Epithelial cell of esophagus (primary cell): Measurements from ENCODE around the gene HDGFL3.

Source experiments
- DNase-seq: peaks from one replicate; pipeline ENCODE4 v3.0.0; 2010; ENCODE audit warnings: low read depth
- H3K4me3 ChIP-seq: 2 replicates; pipeline ENCODE4 v1.5.1; 2011; ENCODE audit warnings: mild to moderate bottlenecking, low read length, control low read depth
- TF ChIP-seq, protein P1 (sequence below): IDR thresholded peaks from 2 replicates; pipeline ENCODE4 v1.5.1; 2011; ENCODE audit warnings: low read depth, mild to moderate bottlenecking, low read length, control low read depth, inconsistent platforms; ENCODE audit not compliant: insufficient read depth; ENCODE audit errors: missing control alignments

The HDGFL3 gene

DNA sequence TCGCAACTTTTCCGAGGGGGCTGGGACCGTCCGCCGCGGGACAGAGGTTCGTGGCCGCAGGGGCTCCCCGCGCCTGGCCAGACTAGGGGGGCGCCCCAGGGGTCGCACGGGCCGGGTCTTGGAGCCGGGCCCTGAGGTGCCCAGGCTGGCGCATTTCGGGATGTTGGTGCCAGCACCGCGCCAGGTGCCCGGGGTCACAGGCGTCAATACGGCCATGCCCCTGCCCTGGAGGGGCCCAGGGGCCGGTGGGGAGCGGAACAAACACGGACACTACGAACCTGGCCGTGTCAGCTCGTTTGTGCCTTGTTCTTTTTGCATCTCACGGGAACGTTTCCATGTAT, 99.8 kb downstream of the HDGFL3 start:
- H3K4me3 ChIP-seq = peak overlapping the region; percentile 28
- DNase-seq = no peak
- TF ChIP-seq, protein P1, sequence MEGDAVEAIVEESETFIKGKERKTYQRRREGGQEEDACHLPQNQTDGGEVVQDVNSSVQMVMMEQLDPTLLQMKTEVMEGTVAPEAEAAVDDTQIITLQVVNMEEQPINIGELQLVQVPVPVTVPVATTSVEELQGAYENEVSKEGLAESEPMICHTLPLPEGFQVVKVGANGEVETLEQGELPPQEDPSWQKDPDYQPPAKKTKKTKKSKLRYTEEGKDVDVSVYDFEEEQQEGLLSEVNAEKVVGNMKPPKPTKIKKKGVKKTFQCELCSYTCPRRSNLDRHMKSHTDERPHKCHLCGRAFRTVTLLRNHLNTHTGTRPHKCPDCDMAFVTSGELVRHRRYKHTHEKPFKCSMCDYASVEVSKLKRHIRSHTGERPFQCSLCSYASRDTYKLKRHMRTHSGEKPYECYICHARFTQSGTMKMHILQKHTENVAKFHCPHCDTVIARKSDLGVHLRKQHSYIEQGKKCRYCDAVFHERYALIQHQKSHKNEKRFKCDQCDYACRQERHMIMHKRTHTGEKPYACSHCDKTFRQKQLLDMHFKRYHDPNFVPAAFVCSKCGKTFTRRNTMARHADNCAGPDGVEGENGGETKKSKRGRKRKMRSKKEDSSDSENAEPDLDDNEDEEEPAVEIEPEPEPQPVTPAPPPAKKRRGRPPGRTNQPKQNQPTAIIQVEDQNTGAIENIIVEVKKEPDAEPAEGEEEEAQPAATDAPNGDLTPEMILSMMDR = no peak

DNA sequence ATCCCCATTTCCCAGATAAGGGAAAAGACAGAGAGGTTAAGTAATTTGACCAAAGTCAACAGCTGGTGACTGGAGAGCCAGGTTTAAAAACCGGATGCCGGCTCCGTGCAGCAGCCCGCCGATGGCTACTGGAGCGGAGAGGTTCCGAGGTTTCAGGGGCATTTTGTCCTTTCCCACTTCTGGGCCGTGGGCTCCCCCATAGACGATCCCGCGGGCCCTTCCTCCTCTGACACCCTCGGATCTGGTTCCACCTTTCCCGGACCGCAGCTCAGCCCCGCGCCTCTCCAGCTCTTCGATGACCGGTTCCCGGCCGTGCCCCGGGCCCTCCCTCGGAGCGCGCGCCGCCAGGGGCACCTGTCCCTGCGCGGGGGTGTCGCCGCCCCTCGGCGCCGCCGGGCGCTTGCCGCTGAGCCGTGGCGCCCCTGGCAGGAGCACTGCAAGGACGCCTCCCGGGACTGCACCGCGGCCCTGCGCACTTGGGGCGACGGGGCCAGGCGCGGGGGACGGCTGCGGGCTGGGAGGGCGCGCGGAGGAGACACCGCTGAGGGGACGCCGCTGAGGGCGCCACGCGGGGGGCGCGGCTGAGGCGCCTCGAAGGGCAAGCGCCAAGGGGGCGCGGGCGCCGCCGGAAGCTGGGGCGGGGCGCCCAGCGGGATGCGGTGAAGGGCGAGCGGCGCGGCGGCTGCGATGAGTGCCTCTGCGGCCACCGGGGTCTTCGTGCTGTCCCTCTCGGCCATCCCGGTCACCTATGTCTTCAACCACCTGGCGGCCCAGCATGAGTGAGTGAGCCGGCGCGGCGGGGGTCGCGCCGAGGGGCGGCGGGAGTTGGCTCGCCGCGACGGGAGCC, 100.4 kb downstream of the HDGFL3 start, which contains the start of gene TM6SF1:
TM6SF1 (plus strand) TSS at position 652 of the 847 bp plus-strand sequence; CDS start at position 688, 36 bp downstream.
- H3K4me3 ChIP-seq = peak within 1 kb of the TSS; percentile 29
- TF ChIP-seq, protein P1 = no peak
- no peak for DNase-seq

DNA sequence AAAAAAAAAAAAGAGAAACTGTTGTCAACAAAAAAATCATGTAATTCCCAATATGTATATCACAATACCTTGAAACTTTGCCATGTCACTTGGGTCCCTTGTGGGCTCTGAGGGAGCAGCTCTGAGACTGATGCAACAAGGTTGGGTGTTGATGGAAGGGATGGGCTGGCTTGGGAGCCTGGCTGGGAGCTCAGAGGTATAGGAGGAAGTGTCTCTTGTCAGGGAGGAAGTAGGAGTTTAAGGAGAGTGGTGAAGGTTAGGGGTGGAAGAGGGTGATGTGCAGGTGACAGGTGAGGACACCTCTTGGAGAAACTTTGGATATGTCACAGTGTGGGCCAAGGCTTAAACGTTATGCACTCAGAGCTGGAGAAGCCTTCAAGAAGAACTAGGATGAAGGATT, 102.2 kb downstream of the HDGFL3 start:
- TF ChIP-seq, protein P1 = no peak
- H3K4me3 ChIP-seq = no peak overlapping the region
- DNase-seq = no peak

DNA sequence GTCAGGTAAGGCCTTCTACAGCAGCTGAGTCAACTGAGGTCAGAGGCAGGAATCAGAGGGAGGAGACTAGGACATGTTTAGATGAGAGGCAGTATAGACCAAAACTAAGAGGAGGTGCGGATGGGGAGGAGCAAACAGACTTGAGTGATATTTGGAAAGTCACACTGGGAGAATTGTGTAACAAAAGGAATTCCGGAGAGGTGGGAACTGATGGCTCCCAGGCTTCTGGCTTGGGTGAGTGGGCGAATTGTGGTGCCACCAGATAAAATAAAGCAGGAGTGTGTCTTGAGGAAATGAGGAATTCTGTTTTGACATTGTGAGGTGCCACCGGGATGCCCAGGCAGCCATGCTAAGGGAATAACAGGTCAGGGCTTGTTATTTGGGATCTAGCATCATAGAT, 103.5 kb downstream of the HDGFL3 start:
- TF ChIP-seq, protein P1 = no peak
- no peak for DNase-seq
- H3K4me3 ChIP-seq = no peak overlapping the region

DNA sequence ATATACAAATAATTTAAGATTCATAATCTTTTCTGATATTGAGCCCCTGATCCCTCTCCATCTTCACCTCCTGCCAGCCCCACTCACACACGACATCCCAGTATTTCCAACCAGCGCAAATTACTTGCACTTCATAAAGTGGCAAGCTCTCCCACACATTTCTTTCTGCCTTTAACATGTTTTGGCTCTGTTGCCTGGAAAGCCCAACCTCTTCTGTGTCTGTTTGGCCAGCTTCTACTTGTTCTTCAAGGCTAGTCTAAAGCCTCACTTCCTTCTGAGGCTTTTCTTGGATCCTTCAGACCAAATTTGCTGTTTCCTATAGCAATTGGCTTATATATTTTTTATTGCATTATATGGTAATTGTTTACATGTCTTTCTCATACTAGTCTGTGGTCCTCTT, 105.3 kb downstream of the HDGFL3 start:
- H3K4me3 ChIP-seq = no peak overlapping the region
- DNase-seq = no peak
- TF ChIP-seq, protein P1 = no peak

DNA sequence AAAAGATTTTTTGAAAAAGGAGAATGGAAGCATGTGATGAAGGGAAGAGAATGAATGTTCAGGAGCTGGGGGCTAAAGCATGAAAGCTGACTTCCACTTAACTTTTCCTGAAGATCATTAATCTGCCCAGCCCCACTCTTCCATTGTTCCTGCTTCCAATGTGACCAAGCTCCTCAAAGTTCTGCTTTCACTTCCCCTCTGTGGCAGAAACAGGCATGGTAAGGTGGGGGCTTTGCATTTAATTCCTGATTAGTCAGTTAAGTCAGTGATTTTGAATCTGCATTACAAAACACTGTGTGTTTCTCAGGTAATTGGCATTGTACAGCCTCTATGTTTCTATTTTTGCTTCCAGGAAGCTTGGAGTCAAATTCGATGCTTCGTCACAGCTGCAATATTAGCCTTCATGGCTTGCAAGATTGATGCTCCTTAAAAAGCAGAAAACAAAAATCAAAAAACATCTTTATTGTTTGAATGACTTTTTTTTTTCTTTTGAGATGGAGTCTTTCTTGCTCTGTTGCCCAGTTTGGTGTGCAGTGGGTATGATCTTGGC, 107.5 kb downstream of the HDGFL3 start:
- TF ChIP-seq, protein P1 = no peak
- DNase-seq = no peak
- H3K4me3 ChIP-seq = no peak overlapping the region
